Epidermal melanocyte (primary cell): Measurements from ENCODE around the gene LCAT.
"Not testable (repeated sequence)": the region's sequence is repeated elsewhere in the genome, so short reads cannot be mapped to it uniquely, and the experiment has no call there.

ENCODE experiments used
- DNase-seq: peaks from one replicate; pipeline ENCODE4 v3.0.0; 2011; ENCODE audit warnings: low spot score; ENCODE audit not compliant: insufficient read length

LCAT gene

GRCh38 chr16:67943619-67944504, at the start of gene LCAT:
Gene LCAT, minus strand, starts transcription at chr16:67944120. Its CDS starts 19 bp downstream, at chr16:67944101.
- no peak for DNase-seq

- peak; percentile 81 for DNase-seq
Measured at GRCh38 chr16:67993207-67994039, 49.5 kb upstream of the LCAT start.

GRCh38 chr16:67992661-67993206, 48.8 kb upstream of the LCAT start:
- peak; percentile 8 for DNase-seq

- no peak for DNase-seq
Measured at GRCh38 chr16:67990018-67990386, 46.1 kb upstream of the LCAT start.

GRCh38 chr16:67989322-67990017, 45.5 kb upstream of the LCAT start:
- DNase-seq = peak; percentile 10

- no peak for DNase-seq
Measured at GRCh38 chr16:67988675-67989074, 44.8 kb upstream of the LCAT start.

- DNase-seq = no peak
Measured at GRCh38 chr16:67987460-67988160, 43.7 kb upstream of the LCAT start.

- DNase-seq = no peak
Measured at GRCh38 chr16:67986949-67987348, 43.0 kb upstream of the LCAT start.

- no peak for DNase-seq
Measured at GRCh38 chr16:67982011-67982696, 38.2 kb upstream of the LCAT start.

GRCh38 chr16:67979955-67980678, 36.2 kb upstream of the LCAT start, which contains the start of gene DPEP3:
Gene DPEP3, minus strand, starts transcription at chr16:67980499. Its CDS starts 119 bp downstream, at chr16:67980380.
- DNase-seq = no peak

- no peak for DNase-seq
Measured at GRCh38 chr16:67977469-67978227, 33.7 kb upstream of the LCAT start.

GRCh38 chr16:67977005-67977404, 33.1 kb upstream of the LCAT start:
- DNase-seq = no peak

- DNase-seq = no peak
Measured at GRCh38 chr16:67976205-67976604, 32.3 kb upstream of the LCAT start.

GRCh38 chr16:67975321-67976105, 31.6 kb upstream of the LCAT start:
- no peak for DNase-seq

- not testable (repeated sequence) for DNase-seq
Measured at GRCh38 chr16:67972285-67972684, 28.4 kb upstream of the LCAT start.

GRCh38 chr16:67971111-67971510, 27.2 kb upstream of the LCAT start:
- no peak for DNase-seq

- DNase-seq = no peak
Measured at GRCh38 chr16:67969254-67970039, 25.5 kb upstream of the LCAT start.
